ENCODE data around the gene IQSEC2. TPM values are rescaled to one million over a fixed set of nuclear protein-coding genes. Genes with fewer than 3 reads are reported as not detected.

The IQSEC2 gene
- total and polyA plus RNA-seq, 2 of the 13 experiments (the other 11 are each of a cell fraction or from before 2014, with no cell fraction given), result 0.13 to 0.21 TPM

GRCh38 chrX:53249408-53250042 is 31.9 kb downstream of the IQSEC2 start:
- Histone ChIP-seq H3K4me2 (ENCODE audit: low read depth, low read length) (no peak overlapping the region), H2AFZ (ENCODE audit: low read length) (no peak overlapping the region), H3K9me3 (ENCODE audit: low read length) (no peaks in the 10 kb centered on the region), H3K4me1 (ENCODE audit: insufficient read depth, low read length) (no peaks in the 10 kb centered on the region), H3K36me3 (replicated peaks in 1 of 2; ENCODE audit: control insufficient read depth in 1 of 2, insufficient read depth in 2 of 2, low read length in 2 of 2) (no peaks in the 10 kb centered on the region), H3K79me2 (ENCODE audit: insufficient read depth, low read length) (no peaks in the 10 kb centered on the region), H3K27ac (ENCODE audit: extremely low read length, insufficient read depth, low read length) (no peak overlapping the region), H4K20me1 (ENCODE audit: insufficient read depth, low read length) (no peaks in the 10 kb centered on the region), H3K27me3 (ENCODE audit: control insufficient read depth in 1 of 2, insufficient read depth in 2 of 2, low read length in 2 of 2) (no peaks in the 10 kb centered on the region), H3K9ac (ENCODE audit: insufficient read depth, low read depth, low read length) (no peak overlapping the region), H3K4me3 (replicated peaks in 1 of 3; ENCODE audit: insufficient read depth in 1 of 3, low read depth in 2 of 3, low read length in 3 of 3) (no peak overlapping the region)
- TF ChIP-seq ZNF652 (CRISPR knock-in tag; IDR thresholded peaks at IDR 0.05; ENCODE audit: borderline replicate concordance, low read depth) (no peak), HOXA3 (CRISPR knock-in tag; IDR thresholded peaks at IDR 0.05) (no peak), POLR2A (IDR thresholded peaks at IDR 0.05; ENCODE audit: insufficient read depth in 1 of 2, low read depth in 2 of 2, low read length in 2 of 2) (no peak), MEIS1 (CRISPR knock-in tag; IDR thresholded peaks at IDR 0.05; ENCODE audit: borderline replicate concordance) (no peak), SMYD3 (CRISPR knock-in tag; IDR thresholded peaks at IDR 0.05) (no peak), PHF20 (CRISPR knock-in tag; IDR thresholded peaks at IDR 0.05) (no peak), ZNF775 (CRISPR knock-in tag; IDR thresholded peaks at IDR 0.05; ENCODE audit: borderline replicate concordance) (no peak), KDM1A (CRISPR knock-in tag; IDR thresholded peaks at IDR 0.05) (no peak)
- TF ChIP-seq, protein P1, sequence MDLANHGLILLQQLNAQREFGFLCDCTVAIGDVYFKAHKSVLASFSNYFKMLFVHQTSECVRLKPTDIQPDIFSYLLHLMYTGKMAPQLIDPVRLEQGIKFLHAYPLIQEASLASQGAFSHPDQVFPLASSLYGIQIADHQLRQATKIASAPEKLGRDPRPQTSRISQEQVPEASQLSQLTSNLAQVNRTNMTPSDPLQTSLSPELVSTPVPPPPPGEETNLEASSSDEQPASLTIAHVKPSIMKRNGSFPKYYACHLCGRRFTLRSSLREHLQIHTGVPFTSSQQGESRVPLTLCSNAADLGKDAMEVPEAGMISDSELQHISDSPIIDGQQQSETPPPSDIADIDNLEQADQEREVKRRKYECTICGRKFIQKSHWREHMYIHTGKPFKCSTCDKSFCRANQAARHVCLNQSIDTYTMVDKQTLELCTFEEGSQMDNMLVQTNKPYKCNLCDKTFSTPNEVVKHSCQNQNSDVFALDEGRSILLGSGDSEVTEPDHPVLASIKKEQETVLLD (CRISPR knock-in tag; IDR thresholded peaks at IDR 0.05; ENCODE audit: low read depth), result no peak
- CTCF ChIA-PET (ENCODE audit: low intra/inter-chr PET ratio, low total read pairs), result no interaction called here
- in situ Hi-C loops (cut with HindIII; ENCODE audit: extremely low pct_ligation_motif_present, low pct_unique_long_range_greater_than_20kb), result no loop called here
- intact Hi-C loops (cut with micrococcal nuclease; ENCODE audit: unreplicated experiment), result no loop called here
- BruUV-seq (replicated peaks), result no TSS peak
- FAIRE-seq (no peak), ATAC-seq (no peak), DNase-seq (ENCODE audit: low spot score) (no peak)
- no CpG with 5 or more reads among the region's 1 CpG for WGBS (ENCODE audit: low lambda C conversion rate)
- POLR2A ChIA-PET, result no interaction called here
